ENCODE results near the gene SLC9A5.
A peak's percentile ranks its signal among the peaks of the same experiment; 100 is the strongest.

DNA sequence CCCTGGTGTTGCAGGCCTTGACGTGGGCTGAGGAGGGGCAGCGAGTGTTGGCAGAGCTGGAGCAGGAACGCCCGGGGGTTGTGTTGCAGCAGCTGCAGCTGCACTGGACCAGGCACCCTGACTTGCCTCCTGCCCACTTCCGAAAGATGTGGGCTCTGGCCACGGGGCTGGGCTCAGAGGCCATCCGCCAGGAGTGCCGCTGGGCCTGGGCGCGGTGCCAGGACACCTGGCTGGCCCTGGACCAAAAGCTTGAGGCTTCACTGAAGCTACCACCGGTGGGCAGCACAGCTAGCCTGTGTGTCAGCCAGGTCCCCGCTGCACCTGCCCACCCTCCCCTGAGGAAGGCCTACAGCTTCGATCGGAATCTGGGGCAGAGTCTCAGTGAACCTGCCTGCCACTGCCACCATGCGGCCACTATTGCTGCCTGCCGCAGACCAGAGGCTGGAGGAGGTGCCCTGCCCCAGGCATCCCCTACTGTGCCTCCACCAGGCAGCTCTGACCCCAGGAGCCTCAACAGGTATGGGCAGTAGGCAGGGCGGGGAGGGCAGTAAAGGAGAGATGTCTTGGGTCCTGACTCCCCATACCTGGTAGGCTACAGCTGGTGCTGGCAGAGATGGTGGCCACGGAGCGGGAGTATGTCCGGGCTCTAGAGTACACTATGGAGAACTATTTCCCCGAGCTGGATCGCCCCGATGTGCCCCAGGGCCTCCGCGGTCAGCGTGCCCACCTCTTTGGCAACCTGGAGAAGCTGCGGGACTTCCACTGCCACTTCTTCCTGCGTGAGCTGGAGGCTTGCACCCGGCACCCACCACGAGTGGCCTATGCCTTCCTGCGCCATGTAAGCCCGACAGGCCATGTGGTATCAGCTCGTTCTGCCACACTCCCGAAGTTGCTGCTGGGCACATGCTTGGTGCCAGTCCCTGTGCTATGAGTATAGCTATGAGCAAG lies 36.2 kb downstream of the SLC9A5 start:
- TF ChIP-seq, protein P1, sequence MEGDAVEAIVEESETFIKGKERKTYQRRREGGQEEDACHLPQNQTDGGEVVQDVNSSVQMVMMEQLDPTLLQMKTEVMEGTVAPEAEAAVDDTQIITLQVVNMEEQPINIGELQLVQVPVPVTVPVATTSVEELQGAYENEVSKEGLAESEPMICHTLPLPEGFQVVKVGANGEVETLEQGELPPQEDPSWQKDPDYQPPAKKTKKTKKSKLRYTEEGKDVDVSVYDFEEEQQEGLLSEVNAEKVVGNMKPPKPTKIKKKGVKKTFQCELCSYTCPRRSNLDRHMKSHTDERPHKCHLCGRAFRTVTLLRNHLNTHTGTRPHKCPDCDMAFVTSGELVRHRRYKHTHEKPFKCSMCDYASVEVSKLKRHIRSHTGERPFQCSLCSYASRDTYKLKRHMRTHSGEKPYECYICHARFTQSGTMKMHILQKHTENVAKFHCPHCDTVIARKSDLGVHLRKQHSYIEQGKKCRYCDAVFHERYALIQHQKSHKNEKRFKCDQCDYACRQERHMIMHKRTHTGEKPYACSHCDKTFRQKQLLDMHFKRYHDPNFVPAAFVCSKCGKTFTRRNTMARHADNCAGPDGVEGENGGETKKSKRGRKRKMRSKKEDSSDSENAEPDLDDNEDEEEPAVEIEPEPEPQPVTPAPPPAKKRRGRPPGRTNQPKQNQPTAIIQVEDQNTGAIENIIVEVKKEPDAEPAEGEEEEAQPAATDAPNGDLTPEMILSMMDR (IDR thresholded peaks at IDR 0.05): peak in 5 of 7 experiments; percentile 29 to 52 (median 42)
- no peak for TF ChIP-seq POLR2AphosphoS5 (IDR thresholded peaks at IDR 0.05)
- no peak for TF ChIP-seq POLR2A (IDR thresholded peaks at IDR 0.05)
- no peak for TF ChIP-seq EP300 (IDR thresholded peaks at IDR 0.05)
